GM18520 (cell line): ENCODE measurements around the gene KCNIP2.
"Not testable (repeated sequence)": the region's sequence is repeated elsewhere in the genome, so short reads cannot be mapped to it uniquely, and the experiment has no call there.

ENCODE experiments used
- ATAC-seq: cut with Tn5 transposase; IDR thresholded peaks from one replicate; pipeline ENCODE4 v1.9.1; 2021; ENCODE audit not compliant: unreplicated experiment

The KCNIP2 gene

GRCh38 chr10:101829561-101830315, 13.9 kb downstream of the KCNIP2 start:
- peak; percentile 4 for ATAC-seq

- ATAC-seq: no peak
Measured at GRCh38 chr10:101828766-101829551, 14.6 kb downstream of the KCNIP2 start.

- no peak for ATAC-seq
Measured at GRCh38 chr10:101827919-101828600, 15.5 kb downstream of the KCNIP2 start.

GRCh38 chr10:101826852-101827434, 16.7 kb downstream of the KCNIP2 start:
- no peak for ATAC-seq

- ATAC-seq: no peak
Measured at GRCh38 chr10:101824736-101825135, 18.9 kb downstream of the KCNIP2 start.

GRCh38 chr10:101818872-101819633, 24.5 kb downstream of the KCNIP2 start:
- peak; percentile 2 for ATAC-seq

- peak; percentile 88 for ATAC-seq
Measured at GRCh38 chr10:101818119-101818871, 25.3 kb downstream of the KCNIP2 start, which contains the start of gene OGA. Gene OGA (minus strand): TSS chr10:101818444. CDS start chr10:101818022, 422 bp downstream.

GRCh38 chr10:101817337-101818118, 26.1 kb downstream of the KCNIP2 start:
- ATAC-seq: no peak

- ATAC-seq: no peak
Measured at GRCh38 chr10:101816913-101817336, 26.7 kb downstream of the KCNIP2 start.

- no peak for ATAC-seq
Measured at GRCh38 chr10:101816376-101816775, 27.2 kb downstream of the KCNIP2 start.

GRCh38 chr10:101814466-101815071, 29.0 kb downstream of the KCNIP2 start:
- ATAC-seq: no peak

- no peak for ATAC-seq
Measured at GRCh38 chr10:101812606-101813005, 31.0 kb downstream of the KCNIP2 start.

GRCh38 chr10:101807158-101807557, 36.4 kb downstream of the KCNIP2 start:
- ATAC-seq: no peak

GRCh38 chr10:101803511-101803910, 40.1 kb downstream of the KCNIP2 start:
- ATAC-seq: no peak

- ATAC-seq: no peak
Measured at GRCh38 chr10:101797403-101798059, 46.1 kb downstream of the KCNIP2 start.

- ATAC-seq: no peak
Measured at GRCh38 chr10:101793526-101793925, 50.1 kb downstream of the KCNIP2 start.

- no peak for ATAC-seq
Measured at GRCh38 chr10:101789686-101790085, 53.9 kb downstream of the KCNIP2 start.

GRCh38 chr10:101789231-101789630, 54.4 kb downstream of the KCNIP2 start:
- ATAC-seq: not testable (repeated sequence)
